AG10803 (cell line): Measurements from ENCODE around the gene C1orf115.
"Not testable (repeated sequence)": the region's sequence is repeated elsewhere in the genome, so short reads cannot be mapped to it uniquely, and the experiment has no call there.

Experiments used
- DNase-seq: peaks from one replicate; pipeline ENCODE4 v3.0.0; 2010; ENCODE audit warnings: low read depth
- H3K4me3 ChIP-seq: 2 replicates; pipeline ENCODE4 v1.5.1; 2011; ENCODE audit warnings: mild to moderate bottlenecking, low read length, control low read depth
- TF ChIP-seq, protein P1 (sequence below): conservative IDR thresholded peaks from 2 replicates; pipeline ENCODE4 v1.5.1; 2011; ENCODE audit warnings: mild to moderate bottlenecking, low read length, control low read depth, inconsistent platforms

C1orf115 gene

GRCh38 chr1:220727519-220727918 is 37.4 kb downstream of the C1orf115 start:
- DNase-seq = no peak
- TF ChIP-seq, protein P1, sequence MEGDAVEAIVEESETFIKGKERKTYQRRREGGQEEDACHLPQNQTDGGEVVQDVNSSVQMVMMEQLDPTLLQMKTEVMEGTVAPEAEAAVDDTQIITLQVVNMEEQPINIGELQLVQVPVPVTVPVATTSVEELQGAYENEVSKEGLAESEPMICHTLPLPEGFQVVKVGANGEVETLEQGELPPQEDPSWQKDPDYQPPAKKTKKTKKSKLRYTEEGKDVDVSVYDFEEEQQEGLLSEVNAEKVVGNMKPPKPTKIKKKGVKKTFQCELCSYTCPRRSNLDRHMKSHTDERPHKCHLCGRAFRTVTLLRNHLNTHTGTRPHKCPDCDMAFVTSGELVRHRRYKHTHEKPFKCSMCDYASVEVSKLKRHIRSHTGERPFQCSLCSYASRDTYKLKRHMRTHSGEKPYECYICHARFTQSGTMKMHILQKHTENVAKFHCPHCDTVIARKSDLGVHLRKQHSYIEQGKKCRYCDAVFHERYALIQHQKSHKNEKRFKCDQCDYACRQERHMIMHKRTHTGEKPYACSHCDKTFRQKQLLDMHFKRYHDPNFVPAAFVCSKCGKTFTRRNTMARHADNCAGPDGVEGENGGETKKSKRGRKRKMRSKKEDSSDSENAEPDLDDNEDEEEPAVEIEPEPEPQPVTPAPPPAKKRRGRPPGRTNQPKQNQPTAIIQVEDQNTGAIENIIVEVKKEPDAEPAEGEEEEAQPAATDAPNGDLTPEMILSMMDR = no peak
- H3K4me3 ChIP-seq = no peak overlapping the region

DNA sequence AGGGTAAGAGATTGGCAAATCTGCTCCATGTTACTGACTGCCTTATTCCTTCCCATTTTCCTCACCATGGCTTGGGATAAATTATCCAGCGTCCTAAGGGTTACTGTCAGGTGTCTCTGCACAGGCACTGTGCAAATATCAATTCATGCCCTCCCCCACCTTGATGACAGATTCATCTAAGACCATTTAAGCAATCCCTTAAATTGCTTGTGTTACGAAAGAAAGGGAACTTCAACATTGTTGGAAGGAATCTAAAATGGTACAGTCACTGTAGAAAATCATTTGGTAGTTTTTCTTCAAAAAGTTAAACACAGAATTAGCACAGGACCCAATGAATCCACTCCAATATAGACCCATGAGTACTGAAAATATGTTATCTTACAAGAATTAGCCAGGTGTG is 40.3 kb downstream of the C1orf115 start:
- no peak overlapping the region for H3K4me3 ChIP-seq
- DNase-seq = no peak
- TF ChIP-seq, protein P1 = no peak

DNA sequence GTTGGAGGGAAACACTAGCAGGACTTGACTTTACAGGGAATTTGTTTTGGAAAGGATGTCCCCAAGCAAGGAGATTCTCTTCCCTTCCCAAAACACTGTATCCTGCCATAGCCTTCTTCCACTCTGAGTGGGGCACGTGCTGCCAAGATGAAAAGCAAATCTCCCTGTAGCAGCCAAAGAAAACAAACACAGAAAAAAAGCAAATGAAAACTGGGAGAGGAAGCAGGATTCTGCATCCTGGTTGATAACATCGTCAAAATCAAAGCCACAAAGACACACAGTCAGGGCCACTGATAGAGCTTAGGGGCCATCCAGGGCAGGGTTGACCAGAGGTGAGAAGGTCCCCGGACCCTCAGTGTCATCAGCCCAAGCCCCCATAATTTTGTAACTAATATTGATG is 42.0 kb downstream of the C1orf115 start:
- no peak for DNase-seq
- TF ChIP-seq, protein P1 = no peak

DNA sequence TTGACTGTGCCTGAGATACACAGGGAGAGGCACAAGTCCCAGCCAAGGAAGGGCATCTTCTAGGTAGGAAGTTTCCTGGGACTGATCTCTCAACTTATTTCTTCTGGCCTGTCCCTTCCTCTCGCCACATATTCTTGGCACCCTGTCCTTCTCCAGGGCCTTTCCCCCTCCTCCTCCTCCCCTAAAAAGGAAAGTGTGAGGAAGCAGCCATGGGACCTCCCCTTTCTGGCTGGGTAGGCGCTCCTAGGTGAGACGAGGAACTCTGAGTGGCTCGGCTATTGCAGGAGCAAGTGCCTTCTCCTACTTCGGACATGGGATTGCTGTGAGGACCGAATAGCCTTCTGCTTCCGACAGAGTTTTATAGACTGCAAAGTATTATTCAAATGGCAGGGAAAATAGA is 42.5 kb downstream of the C1orf115 start:
- TF ChIP-seq, protein P1 = no peak
- no peak overlapping the region for H3K4me3 ChIP-seq

More for the DNA sequence above, 42.0 kb downstream of the C1orf115 start:
- no peak overlapping the region for H3K4me3 ChIP-seq

GRCh38 chr1:220733086-220733601 is 43.0 kb downstream of the C1orf115 start:
- TF ChIP-seq, protein P1 = peak; percentile 78
- H3K4me3 ChIP-seq = peak overlapping the region; percentile 30
- DNase-seq = peak; percentile 93

More for the DNA sequence above, 42.5 kb downstream of the C1orf115 start:
- no peak for DNase-seq

DNA sequence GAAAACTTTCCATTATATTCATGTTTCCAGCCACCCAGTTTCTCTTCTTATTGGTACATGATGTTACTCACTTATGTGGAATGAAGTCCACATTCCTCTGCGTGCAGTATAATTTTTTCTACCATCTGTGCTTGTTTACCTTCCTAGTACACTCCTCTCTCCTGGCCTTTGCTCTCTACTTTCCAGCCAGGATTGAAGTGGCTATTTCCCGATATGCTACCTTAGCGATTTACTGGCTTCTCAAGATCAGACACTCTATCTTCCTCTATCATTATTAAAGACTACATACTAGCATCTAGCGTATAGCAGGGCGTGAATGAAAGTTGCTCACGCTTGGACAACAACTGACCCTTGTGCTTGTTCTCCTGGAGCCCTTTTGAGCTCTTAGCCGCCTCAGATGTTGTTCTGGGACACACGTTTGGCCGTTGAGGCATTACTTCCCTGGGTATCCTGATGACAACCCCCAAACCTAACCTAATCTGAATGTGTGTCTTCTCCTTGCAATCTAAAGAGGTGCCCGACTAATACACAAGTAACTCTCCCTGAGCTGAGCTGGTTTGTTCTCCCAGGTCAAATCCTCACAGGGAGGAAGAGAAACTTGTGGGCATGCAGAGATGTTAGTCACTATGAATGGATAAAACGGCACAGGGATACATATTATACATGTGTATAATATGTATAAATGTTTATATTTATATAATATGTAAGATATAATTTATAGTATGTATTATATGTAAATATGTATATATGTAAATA is 44.6 kb downstream of the C1orf115 start:
- DNase-seq = peak; percentile 82
- H3K4me3 ChIP-seq = no peak overlapping the region
- TF ChIP-seq, protein P1 = no peak

DNA sequence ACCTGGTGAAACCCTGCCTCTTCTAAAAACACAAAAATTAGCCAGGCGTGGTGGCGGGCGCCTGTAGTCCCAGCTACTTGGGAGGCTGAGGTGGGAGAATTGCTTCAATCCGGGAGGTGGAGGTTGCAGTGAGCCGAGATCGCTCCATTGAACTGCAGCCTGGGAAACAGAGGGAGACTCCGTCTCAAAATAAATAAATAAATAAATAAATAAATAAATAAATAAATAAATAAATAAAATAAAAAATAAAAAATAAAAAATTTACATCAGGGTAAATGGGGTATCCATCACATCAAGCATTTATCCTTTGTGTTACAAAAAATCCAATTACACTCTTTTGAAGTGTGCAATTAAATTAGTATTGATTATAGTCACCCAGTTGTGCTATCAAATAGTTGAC is 46.1 kb downstream of the C1orf115 start:
- DNase-seq, H3K4me3 ChIP-seq: not testable (repeated sequence)
